WTC11 (cell line): Measurements from ENCODE around the gene MRC1. TPM values are rescaled to one million over a fixed set of nuclear protein-coding genes. Genes with fewer than 3 reads are reported as not detected.

Experiments
- ATAC-seq: fragments of 200-7000 bp; cut with Tn5 transposase; 2 replicates; pipeline ENCODE4 v1.10.0; 2021; ENCODE audit warnings: mild to moderate bottlenecking, moderate library complexity
- CTCF ChIA-PET: fragments of 300-600 bp; sonication (Branson Sonifier 250); formaldehyde crosslinking; loops from one replicate; lab custom pipeline; 2021; ENCODE audit warnings: antibody characterized with exemption; lab: Charles Lee
- POLR2A ChIA-PET: fragments of 350-600 bp; sonication (Branson Sonifier 250); formaldehyde crosslinking; loops from one replicate; lab custom pipeline; 2021; ENCODE audit warnings: antibody characterized with exemption; lab: Charles Lee
- DNase-seq: peaks from one replicate; pipeline ENCODE4 v3.0.0; 2021; ENCODE audit warnings: low spot score
- H3K27ac Mint-ChIP-seq: 2 replicates; pipeline ENCODE4 v1.8.0; 2021; ENCODE audit warnings: mixed read lengths
- H3K27me3 Mint-ChIP-seq: 2 replicates; pipeline ENCODE4 v1.8.0; 2021; ENCODE audit warnings: low read depth, mild to moderate bottlenecking, moderate library complexity, mixed read lengths
- H3K36me3 Mint-ChIP-seq: 2 replicates; pipeline ENCODE4 v1.8.0; 2021; ENCODE audit warnings: mixed read lengths
- H3K4me1 Mint-ChIP-seq: 2 replicates; pipeline ENCODE4 v1.8.0; 2022; ENCODE audit warnings: mixed read lengths
- H3K4me3 Mint-ChIP-seq: 2 replicates; pipeline ENCODE4 v1.8.0; 2021; ENCODE audit warnings: mild to moderate bottlenecking, moderate library complexity, mixed read lengths
- H3K9me3 Mint-ChIP-seq: 2 replicates; pipeline ENCODE4 v1.8.0; 2021; ENCODE audit warnings: mixed read lengths
- ATF3 ChIP-seq: sonication (generic); formaldehyde crosslinking; conservative IDR thresholded peaks from 2 replicates; pipeline ENCODE4 v1.8.1; 2022; ENCODE audit warnings: mild to moderate bottlenecking, missing genetic modification reagents
- CDX4 ChIP-seq: fragments of 250-450 bp; sonication (Bioruptor Pico); IDR thresholded peaks from 2 replicates; pipeline ENCODE4 v1.9.0; 2021; ENCODE audit warnings: moderate library complexity, mild to moderate bottlenecking, inconsistent platforms, borderline replicate concordance
- CTCF ChIP-seq: fragments of 200-600 bp; IDR thresholded peaks from 2 replicates; pipeline ENCODE4 v1.8.0; 2022; ENCODE audit warnings: antibody characterized with exemption
- E2F5 ChIP-seq: sonication (generic); formaldehyde crosslinking; IDR thresholded peaks from 2 replicates; pipeline ENCODE4 v1.8.1; 2022; ENCODE audit warnings: mild to moderate bottlenecking, moderate library complexity, missing genetic modification reagents
- GABPB1 ChIP-seq: sonication (generic); formaldehyde crosslinking; IDR thresholded peaks from 2 replicates; pipeline ENCODE4 v1.8.1; 2023; ENCODE audit warnings: mild to moderate bottlenecking, missing genetic modification reagents
- GRHL2 ChIP-seq: fragments of 250-450 bp; sonication (Bioruptor Pico); IDR thresholded peaks from 2 replicates; pipeline ENCODE4 v1.8.0; 2022; ENCODE audit warnings: mild to moderate bottlenecking, moderate library complexity; ENCODE audit not compliant: insufficient replicate concordance, severe bottlenecking
- HMGXB4 ChIP-seq: sonication (generic); formaldehyde crosslinking; IDR thresholded peaks from 2 replicates; pipeline ENCODE4 v1.8.1; 2023; ENCODE audit warnings: mild to moderate bottlenecking, moderate library complexity, missing genetic modification reagents
- JUN ChIP-seq: sonication (generic); formaldehyde crosslinking; IDR thresholded peaks from 2 replicates; pipeline ENCODE4 v1.8.0; 2023; ENCODE audit warnings: mild to moderate bottlenecking, missing genetic modification reagents
- KAT7 ChIP-seq: sonication (generic); formaldehyde crosslinking; IDR thresholded peaks from 2 replicates; pipeline ENCODE4 v1.8.1; 2023; ENCODE audit warnings: missing genetic modification reagents, mild to moderate bottlenecking, borderline replicate concordance
- MAX ChIP-seq: sonication (generic); formaldehyde crosslinking; IDR thresholded peaks from 2 replicates; pipeline ENCODE4 v1.8.0; 2022; ENCODE audit warnings: mild to moderate bottlenecking, missing genetic modification reagents
- MXD4 ChIP-seq: fragments of 250-450 bp; sonication (Bioruptor Pico); IDR thresholded peaks from 2 replicates; pipeline ENCODE4 v1.8.0; 2021; ENCODE audit warnings: mild to moderate bottlenecking, moderate library complexity, borderline replicate concordance
- OVOL2 ChIP-seq: fragments of 250-450 bp; sonication (Bioruptor Pico); IDR thresholded peaks from 2 replicates; pipeline ENCODE4 v1.9.0; 2021; ENCODE audit warnings: mild to moderate bottlenecking, borderline replicate concordance
- PRDM15 ChIP-seq: sonication (generic); formaldehyde crosslinking; IDR thresholded peaks from 2 replicates; pipeline ENCODE4 v1.8.0; 2022; ENCODE audit warnings: missing genetic modification reagents
- TP53 ChIP-seq: sonication (generic); formaldehyde crosslinking; IDR thresholded peaks from 2 replicates; pipeline ENCODE4 v1.8.1; 2023; ENCODE audit warnings: mild to moderate bottlenecking, missing genetic modification reagents
- USF1 ChIP-seq: sonication (generic); formaldehyde crosslinking; IDR thresholded peaks from 2 replicates; pipeline ENCODE4 v1.8.0; 2022; ENCODE audit warnings: mild to moderate bottlenecking, missing genetic modification reagents
- ZNF232 ChIP-seq: sonication (generic); formaldehyde crosslinking; IDR thresholded peaks from 2 replicates; pipeline ENCODE4 v1.8.0; 2022; ENCODE audit warnings: mild to moderate bottlenecking, missing genetic modification reagents
- ZNF423 ChIP-seq: fragments of 250-450 bp; sonication (Bioruptor Pico); IDR thresholded peaks from 2 replicates; pipeline ENCODE4 v2.1.2; 2022; ENCODE audit warnings: mild to moderate bottlenecking, moderate library complexity
- ZNF512 ChIP-seq: sonication (generic); formaldehyde crosslinking; IDR thresholded peaks from 2 replicates; pipeline ENCODE4 v1.8.1; 2022; ENCODE audit warnings: missing genetic modification reagents, borderline replicate concordance
- total RNA-seq: library from RNA; stranded (reverse); gene quantifications from 3 replicates; pipeline ENCODE4 v1.2.3, GENCODE V29; 2021

Gene MRC1
- total RNA-seq, 1 experiment from 2014 or later: 0.33 TPM

GRCh38 chr10:17780727-17781126 lies 28.4 kb upstream of the MRC1 start:
- DNase-seq (no peak), ATAC-seq (no peak)
- Mint-ChIP-seq H3K9me3 (peaks cover 4% of the 10 kb centered on the region; the same call in 1 of the 2 replicates), H3K36me3 (no peaks in the 10 kb centered on the region), H3K27me3 (no peaks in the 10 kb centered on the region; the same call in 1 of the 2 replicates), H3K27ac (no peak overlapping the region), H3K4me3 (no peak overlapping the region), H3K4me1 (no peaks in the 10 kb centered on the region)
- POLR2A ChIA-PET: no interaction called here
- CTCF ChIA-PET: no interaction called here
- TF ChIP-seq PRDM15 (CRISPR knock-in tag): no peak
- no peak for TF ChIP-seq GRHL2 (CRISPR knock-in tag)
- no peak for TF ChIP-seq MAX (CRISPR knock-in tag)
- no peak for TF ChIP-seq ZNF512 (CRISPR knock-in tag)
- no peak for TF ChIP-seq KAT7 (CRISPR knock-in tag)
- TF ChIP-seq CTCF: no peak
- no peak for TF ChIP-seq GABPB1 (CRISPR knock-in tag)
- no peak for TF ChIP-seq USF1 (CRISPR knock-in tag)

GRCh38 chr10:17781856-17782255 lies 27.3 kb upstream of the MRC1 start:
- DNase-seq (no peak), ATAC-seq (peak; percentile 90)
- CTCF ChIA-PET: interaction anchor here (0.6 to 1.2 kb wide), 8 partner anchors 9 to 422 kb away, joined by 3 read pairs; no protein-coding TSS in a partner anchor
- Mint-ChIP-seq H3K27ac (no peak overlapping the region), H3K36me3 (no peaks in the 10 kb centered on the region), H3K4me3 (no peak overlapping the region), H3K27me3 (no peaks in the 10 kb centered on the region; the same call in 1 of the 2 replicates)
- POLR2A ChIA-PET: interaction anchor here (0.7 kb wide), 1 partner anchor 58 kb away, joined by 4 read pairs; no protein-coding TSS in a partner anchor
- TF ChIP-seq TP53: no peak
- no peak for TF ChIP-seq CDX4 (CRISPR knock-in tag)
- no peak for TF ChIP-seq ATF3 (CRISPR knock-in tag)
- no peak for TF ChIP-seq ZNF232
- no peak for TF ChIP-seq JUN (CRISPR knock-in tag)
- no peak for TF ChIP-seq OVOL2
- no peak for TF ChIP-seq ZNF423 (CRISPR knock-in tag)
- no peak for TF ChIP-seq MXD4 (CRISPR knock-in tag)
- TF ChIP-seq HMGXB4 (CRISPR knock-in tag): no peak
- TF ChIP-seq E2F5 (CRISPR knock-in tag): no peak
- TF ChIP-seq, all 79 proteins: peak for 0
- Mint-ChIP-seq H3K9me3 (peaks cover 4% of the 10 kb centered on the region; the same call in 1 of the 2 replicates), H3K4me1 (no peaks in the 10 kb centered on the region)
